Heart right ventricle (tissue), 16 donors: ENCODE results near the gene ARHGAP33. TPM values are rescaled to one million over a fixed set of nuclear protein-coding genes. Genes with fewer than 3 reads are reported as not detected.
"Not testable (repeated sequence)": the region's sequence is repeated elsewhere in the genome, so short reads cannot be mapped to it uniquely, and the experiment has no call there.

Source experiments
- ATAC-seq, 8 donors: fragments of 200-7000 bp; cut with Tn5 transposase; one replicate each; pipeline ENCODE4 v1.9.1; 2020; ENCODE audit warnings: mild to moderate bottlenecking in 8 of 8, moderate library complexity in 8 of 8, moderate number of reproducible peaks in 1 of 8
- DNase-seq, 2 donors: peaks; one replicate each; pipeline ENCODE4 v3.0.0-alpha.2; 2020
- H3K27ac ChIP-seq, 10 donors: fragments of 200-600 bp; sonication (generic) in 2 of 10; one replicate each; pipeline versions ENCODE4 v1.5.0 to v1.8.0; 2020 to 2022; ENCODE audit warnings: mild to moderate bottlenecking in 3 of 10
- H3K27me3 ChIP-seq, 7 donors: fragments of 200-600 bp; one replicate each; pipeline ENCODE4 v1.8.0; 2021 to 2022; ENCODE audit warnings: mild to moderate bottlenecking in 2 of 7
- H3K36me3 ChIP-seq, 9 donors: fragments of 200-600 bp; sonication (generic) in 1 of 9; one replicate each; pipeline versions ENCODE4 v1.5.0 to v1.8.0; 2020 to 2022; ENCODE audit warnings: mild to moderate bottlenecking in 2 of 9
- H3K4me1 ChIP-seq, 9 donors: fragments of 200-600 bp; sonication (generic) in 1 of 9; one replicate each; pipeline versions ENCODE4 v1.5.0 to v1.8.0; 2020 to 2022; ENCODE audit warnings: mild to moderate bottlenecking in 4 of 9
- H3K4me3 ChIP-seq, 10 donors: fragments of 200-600 bp; sonication (generic) in 2 of 10; one replicate each; pipeline versions ENCODE4 v1.5.0 to v1.8.0; 2020 to 2022; ENCODE audit warnings: mild to moderate bottlenecking in 7 of 10, moderate library complexity in 2 of 10
- H3K9me3 ChIP-seq, 11 donors: fragments of 200-600 bp in 10 of 11; sonication (generic) in 2 of 11; one replicate each; pipeline versions ENCODE4 v1.5.0 to v1.8.0; 2013 to 2022; ENCODE audit warnings: mild to moderate bottlenecking in 2 of 11, control low read depth in 1 of 11, moderate library complexity in 1 of 11
- WGBS, 2 donors: extraction: QIAGEN DNeasy Blood & Tissue Kit; methylation state at CpG; one replicate each; pipeline ENCODE4 v1.1.7; 2013; ENCODE audit warnings: inconsistent platforms in 1 of 2; 5-methylcytosine and 5-hydroxymethylcytosine counted together
- intact Hi-C, 10 donors: fragments of 100-400 bp; cut with DNase I; formaldehyde crosslinking; loops; one replicate each; pipeline versions ENCODE4 v1.11.1 to v1.14.2; 2022
- polyA plus RNA-seq, 2 donors: library from polyadenylated mRNA; stranded (reverse); fragments of 200-250 nt; gene quantifications; one replicate each; pipeline ENCODE4 v1.2.3, GENCODE V29; 2013
- total RNA-seq, 10 donors: library from RNA; stranded (reverse); fragmentation: NEBNext Ultra II Directional in 3 of 10; extraction: Animal tissue kit (Norgen Biotek cat#: 25700) in 3 of 10; gene quantifications; one replicate each; pipeline versions ENCODE4 v1.2.1 to v1.2.4, GENCODE V29; 2021 to 2023
- TF ChIP-seq, protein P1 (sequence below), 9 donors: fragments of 200-600 bp; sonication (generic) in 2 of 9; IDR thresholded peaks; one replicate each; pipeline versions ENCODE4 v1.5.0 to v1.8.0; 2021 to 2022; ENCODE audit warnings: antibody characterized with exemption in 9 of 9, mild to moderate bottlenecking in 5 of 9, moderate library complexity in 1 of 9
- donor health status: Arrhythmogenic right ventricular cardiomyopathy.
- donor health status: ischemic (EF 13 %, LVEDD 7.1; RV severe dilation, severe dysfunction).
- donor health status: healthy with polysubstance abuse.
- donor health status: DM: no; HTN: yes; CAD: no.
- donor health status: DM: no; HTN: no; CAD: no.
- donor health status: ischemic (EF 25% LVEDD 6.9; RV normal size, moderate dysfunction).
- donor health status: ischemic (EF 25% LVEDD 5.7; RV mildly dilated, moderate dysfunction).
- donor health status: healthy.
- donor health status: DM: yes; HTN: yes; CAD: no.
- donor health status: Ischemic cardiomyopathy.
- donor health status: ischemic (EF 35%, LVEDD 5.7; RV mildly dilated, moderate dysfunction).
- donor health status: nonischemic (EF 11% LVEDD 7.7; RV severe dilation, severe dysfunction).
- donor health status: DM: yes; HTN: yes; CAD: no.
- donor health status: PGD.
- donor health status: ischemic (EF 29% LVEDD 5.4; RV normal size, mild dysfunction).
- donor health status: nonischemic (EF 23%, LVEDD 6.1; RV moderate dilation, normal function).

Gene ARHGAP33
- total and polyA plus RNA-seq, 12 donors, result 1.3 to 10.1 (median 5.6) TPM

DNA sequence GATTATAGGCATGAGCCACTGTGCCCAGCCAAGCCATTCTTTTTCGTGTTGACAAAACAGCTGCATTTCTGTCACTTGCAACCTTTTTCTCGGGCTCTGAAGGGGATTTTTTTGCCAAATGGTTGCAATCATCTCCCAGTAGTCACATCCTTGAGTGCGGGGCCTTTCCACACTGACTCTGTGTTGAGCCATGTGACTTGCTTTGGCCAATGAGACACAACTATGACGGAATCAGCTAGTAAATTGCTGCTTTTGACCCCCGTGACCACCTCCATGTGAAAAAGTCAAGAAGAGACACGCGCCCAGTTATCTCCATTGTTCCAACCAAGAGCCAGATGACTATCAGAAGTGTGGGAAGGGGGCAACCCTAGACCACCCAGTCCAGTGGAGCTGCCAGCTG is 58.6 kb downstream of the ARHGAP33 start:
- no peak overlapping the region for H3K4me3 ChIP-seq
- peaks cover 0 to 11% (median 5%) of the 10 kb centered on the region in 11 donors for H3K9me3 ChIP-seq
- TF ChIP-seq, protein P1, sequence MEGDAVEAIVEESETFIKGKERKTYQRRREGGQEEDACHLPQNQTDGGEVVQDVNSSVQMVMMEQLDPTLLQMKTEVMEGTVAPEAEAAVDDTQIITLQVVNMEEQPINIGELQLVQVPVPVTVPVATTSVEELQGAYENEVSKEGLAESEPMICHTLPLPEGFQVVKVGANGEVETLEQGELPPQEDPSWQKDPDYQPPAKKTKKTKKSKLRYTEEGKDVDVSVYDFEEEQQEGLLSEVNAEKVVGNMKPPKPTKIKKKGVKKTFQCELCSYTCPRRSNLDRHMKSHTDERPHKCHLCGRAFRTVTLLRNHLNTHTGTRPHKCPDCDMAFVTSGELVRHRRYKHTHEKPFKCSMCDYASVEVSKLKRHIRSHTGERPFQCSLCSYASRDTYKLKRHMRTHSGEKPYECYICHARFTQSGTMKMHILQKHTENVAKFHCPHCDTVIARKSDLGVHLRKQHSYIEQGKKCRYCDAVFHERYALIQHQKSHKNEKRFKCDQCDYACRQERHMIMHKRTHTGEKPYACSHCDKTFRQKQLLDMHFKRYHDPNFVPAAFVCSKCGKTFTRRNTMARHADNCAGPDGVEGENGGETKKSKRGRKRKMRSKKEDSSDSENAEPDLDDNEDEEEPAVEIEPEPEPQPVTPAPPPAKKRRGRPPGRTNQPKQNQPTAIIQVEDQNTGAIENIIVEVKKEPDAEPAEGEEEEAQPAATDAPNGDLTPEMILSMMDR (IDR thresholded peaks at IDR 0.05), result no peak
- ATAC-seq, result no peak
- DNase-seq, result no peak
- intact Hi-C loops, result no loop called here
- H3K27me3 ChIP-seq, result peaks cover 0 to 48% (median 24%) of the 10 kb centered on the region in 7 donors
- H3K36me3 ChIP-seq, result no peaks in the 10 kb centered on the region
- WGBS, 2 donors, result 50 to 52% methylated on average over 7 of the region's 7 CpGs
- H3K4me1 ChIP-seq, result no peaks in the 10 kb centered on the region
- no peak overlapping the region for H3K27ac ChIP-seq

DNA sequence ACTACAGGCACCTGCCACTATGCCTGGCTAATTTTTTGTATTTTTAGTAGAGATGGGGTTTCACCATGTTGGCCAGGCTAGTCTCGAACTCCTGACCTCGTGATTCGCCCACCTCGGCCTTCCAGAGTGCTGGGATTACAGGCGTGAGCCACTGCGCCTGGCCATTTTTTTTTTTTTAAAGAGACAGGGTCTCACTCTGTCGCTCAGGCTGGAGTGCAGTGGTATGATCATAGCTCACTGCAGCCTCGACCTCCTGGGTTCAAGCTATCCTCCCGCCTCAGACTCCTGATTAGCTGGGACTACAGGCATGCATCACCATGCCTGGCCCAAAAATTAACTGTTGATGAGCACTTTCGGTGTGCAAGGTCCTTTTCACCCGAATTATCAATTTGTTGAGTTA is 60.7 kb downstream of the ARHGAP33 start:
- ATAC-seq, DNase-seq, H3K27ac ChIP-seq, H3K36me3 ChIP-seq, H3K4me3 ChIP-seq, intact Hi-C loops, H3K4me1 ChIP-seq: not testable (repeated sequence)
- peaks cover 0 to 48% (median 18%) of the 10 kb centered on the region in 7 donors for H3K27me3 ChIP-seq
- WGBS, 2 donors, result 56 to 61% methylated on average over 11 of the region's 11 CpGs
- H3K9me3 ChIP-seq, result peaks cover 0 to 23% (median 8%) of the 10 kb centered on the region in 11 donors

Other genes starting within 250 kb of the ARHGAP33 start
- gene SBSN, start 247.3 kb upstream of the ARHGAP33 start, total RNA-seq, result not detected
- gene SBSN, start 247.3 kb upstream of the ARHGAP33 start, polyA plus RNA-seq, result under 1 TPM in 1 of 2 donors, not detected in 1; 0.20 TPM
- gene GAPDHS, start 242.1 kb upstream of the ARHGAP33 start, total RNA-seq, result not detected
- not detected for gene GAPDHS, start 242.1 kb upstream of the ARHGAP33 start, polyA plus RNA-seq
- gene TMEM147, start 229.9 kb upstream of the ARHGAP33 start, total RNA-seq, result 100 to 1,000 TPM in 3 of 10 donors, 10 to 100 TPM in 7; 62.8 to 103 (median 74.7) TPM
- gene TMEM147, start 229.9 kb upstream of the ARHGAP33 start, polyA plus RNA-seq, result 100 to 1,000 TPM in 1 of 2 donors, 10 to 100 TPM in 1; 78.0 to 229 TPM
- gene ATP4A, start 211.9 kb upstream of the ARHGAP33 start, total RNA-seq, result not detected
- gene ATP4A, start 211.9 kb upstream of the ARHGAP33 start, polyA plus RNA-seq, result not detected
- not detected for gene PMIS2, start 189.4 kb upstream of the ARHGAP33 start, total RNA-seq
- not detected for gene PMIS2, start 189.4 kb upstream of the ARHGAP33 start, polyA plus RNA-seq
- gene HAUS5, start 162.8 kb upstream of the ARHGAP33 start, total RNA-seq, result 1 to 10 TPM; 3.2 to 9.3 (median 4.7) TPM
- gene HAUS5, start 162.8 kb upstream of the ARHGAP33 start, polyA plus RNA-seq, result 10 to 100 TPM in 1 of 2 donors, 1 to 10 TPM in 1; 4.3 to 14.1 TPM
- gene RBM42, start 146.5 kb upstream of the ARHGAP33 start, total RNA-seq, result 10 to 100 TPM; 43.5 to 57.8 (median 53.2) TPM
- 10 to 100 TPM; 76.3 to 93.1 TPM for gene RBM42, start 146.5 kb upstream of the ARHGAP33 start, polyA plus RNA-seq
- under 1 TPM in 4 of 10 donors, not detected in 6; 0.26 to 0.55 (median 0.28) TPM for gene ETV2, start 133.8 kb upstream of the ARHGAP33 start, total RNA-seq
- gene ETV2, start 133.8 kb upstream of the ARHGAP33 start, polyA plus RNA-seq, result 1 to 10 TPM in 1 of 2 donors, under 1 TPM in 1; 0.59 to 1.5 TPM
- gene COX6B1, start 127.2 kb upstream of the ARHGAP33 start, total RNA-seq, result 1,000 to 10,000 TPM; 1,085 to 1,585 (median 1,381) TPM
- 1,000 to 10,000 TPM; 2,189 to 5,346 TPM for gene COX6B1, start 127.2 kb upstream of the ARHGAP33 start, polyA plus RNA-seq
- gene UPK1A, start 109.0 kb upstream of the ARHGAP33 start, total RNA-seq, result under 1 TPM in 1 of 10 donors, not detected in 9; 0.38 TPM
- gene UPK1A, start 109.0 kb upstream of the ARHGAP33 start, polyA plus RNA-seq, result under 1 TPM in 1 of 2 donors, not detected in 1; 0.03 TPM
- gene ZBTB32, start 71.0 kb upstream of the ARHGAP33 start, total RNA-seq, result under 1 TPM in 1 of 10 donors, not detected in 9; 0.12 TPM
- under 1 TPM in 1 of 2 donors, not detected in 1; 0.03 TPM for gene ZBTB32, start 71.0 kb upstream of the ARHGAP33 start, polyA plus RNA-seq
- 10 to 100 TPM; 10.8 to 19.2 (median 14.6) TPM for gene KMT2B, start 57.6 kb upstream of the ARHGAP33 start, total RNA-seq
- gene KMT2B, start 57.6 kb upstream of the ARHGAP33 start, polyA plus RNA-seq, result 10 to 100 TPM; 15.0 to 28.7 TPM
- gene IGFLR1, start 33.1 kb upstream of the ARHGAP33 start, total RNA-seq, result 10 to 100 TPM in 1 of 10 donors, 1 to 10 TPM in 9; 1.1 to 17.1 (median 2.3) TPM
- gene IGFLR1, start 33.1 kb upstream of the ARHGAP33 start, polyA plus RNA-seq, result 10 to 100 TPM in 1 of 2 donors, 1 to 10 TPM in 1; 6.6 to 13.3 TPM
- 10 to 100 TPM; 17.4 to 35.1 (median 20.3) TPM for gene U2AF1L4, start 30.1 kb upstream of the ARHGAP33 start, total RNA-seq
- gene U2AF1L4, start 30.1 kb upstream of the ARHGAP33 start, polyA plus RNA-seq, result 10 to 100 TPM; 11.5 to 57.7 TPM
- 10 to 100 TPM; 34.8 to 70.7 (median 44.9) TPM for gene PSENEN, start 29.9 kb upstream of the ARHGAP33 start, total RNA-seq
- gene PSENEN, start 29.9 kb upstream of the ARHGAP33 start, polyA plus RNA-seq, result 100 to 1,000 TPM in 1 of 2 donors, 10 to 100 TPM in 1; 69.3 to 149 TPM
- 1 to 10 TPM; 4.0 to 9.3 (median 4.8) TPM for gene LIN37, start 27.0 kb upstream of the ARHGAP33 start, total RNA-seq
- 10 to 100 TPM; 25.2 to 29.4 TPM for gene LIN37, start 27.0 kb upstream of the ARHGAP33 start, polyA plus RNA-seq
- gene HSPB6, start 18.5 kb upstream of the ARHGAP33 start, total RNA-seq, result 1,000 to 10,000 TPM in 5 of 10 donors, 100 to 1,000 TPM in 5; 448 to 1,269 (median 1,031) TPM
- gene HSPB6, start 18.5 kb upstream of the ARHGAP33 start, polyA plus RNA-seq, result 100 to 1,000 TPM; 387 to 822 TPM
- gene PROSER3, start 17.4 kb upstream of the ARHGAP33 start, total RNA-seq, result 10 to 100 TPM in 5 of 10 donors, 1 to 10 TPM in 5; 7.0 to 14.7 (median 9.7) TPM
- gene PROSER3, start 17.4 kb upstream of the ARHGAP33 start, polyA plus RNA-seq, result 1 to 10 TPM; 5.5 to 9.7 TPM
- not detected for gene PRODH2, start 37.3 kb downstream of the ARHGAP33 start, total RNA-seq
- gene PRODH2, start 37.3 kb downstream of the ARHGAP33 start, polyA plus RNA-seq, result not detected
- under 1 TPM in 2 of 10 donors, not detected in 8; 0.07 to 0.12 TPM for gene NPHS1, start 76.9 kb downstream of the ARHGAP33 start, total RNA-seq
- not detected for gene NPHS1, start 76.9 kb downstream of the ARHGAP33 start, polyA plus RNA-seq
- gene KIRREL2, start 81.3 kb downstream of the ARHGAP33 start, total RNA-seq, result under 1 TPM in 2 of 10 donors, not detected in 8; 0.12 to 0.35 TPM
- gene KIRREL2, start 81.3 kb downstream of the ARHGAP33 start, polyA plus RNA-seq, result not detected
- gene APLP1, start 93.0 kb downstream of the ARHGAP33 start, total RNA-seq, result 10 to 100 TPM; 13.6 to 63.5 (median 26.0) TPM
- 10 to 100 TPM in 1 of 2 donors, 1 to 10 TPM in 1; 2.7 to 24.2 TPM for gene APLP1, start 93.0 kb downstream of the ARHGAP33 start, polyA plus RNA-seq
- 1 to 10 TPM in 9 of 10 donors, under 1 TPM in 1; 0.66 to 7.8 (median 3.7) TPM for gene NFKBID, start 125.0 kb downstream of the ARHGAP33 start, total RNA-seq
- 1 to 10 TPM; 2.3 to 4.8 TPM for gene NFKBID, start 125.0 kb downstream of the ARHGAP33 start, polyA plus RNA-seq
- 10 to 100 TPM in 1 of 10 donors, 1 to 10 TPM in 9; 1.7 to 22.8 (median 4.5) TPM for gene HCST, start 127.0 kb downstream of the ARHGAP33 start, total RNA-seq
- gene HCST, start 127.0 kb downstream of the ARHGAP33 start, polyA plus RNA-seq, result 10 to 100 TPM; 10.6 to 17.6 TPM
- gene TYROBP, start 132.7 kb downstream of the ARHGAP33 start, total RNA-seq, result 100 to 1,000 TPM in 1 of 10 donors, 10 to 100 TPM in 6, 1 to 10 TPM in 3; 8.4 to 122 (median 18.2) TPM
- gene TYROBP, start 132.7 kb downstream of the ARHGAP33 start, polyA plus RNA-seq, result 10 to 100 TPM; 23.9 to 60.9 TPM
- 1 to 10 TPM; 3.4 to 9.6 (median 5.8) TPM for gene LRFN3, start 160.8 kb downstream of the ARHGAP33 start, total RNA-seq
- 1 to 10 TPM; 3.7 to 8.2 TPM for gene LRFN3, start 160.8 kb downstream of the ARHGAP33 start, polyA plus RNA-seq
- 10 to 100 TPM in 5 of 10 donors, 1 to 10 TPM in 5; 7.3 to 13.4 (median 10.2) TPM for gene SDHAF1, start 219.6 kb downstream of the ARHGAP33 start, total RNA-seq
- 10 to 100 TPM in 1 of 2 donors, 1 to 10 TPM in 1; 7.7 to 26.6 TPM for gene SDHAF1, start 219.6 kb downstream of the ARHGAP33 start, polyA plus RNA-seq
- gene SYNE4, start 233.2 kb downstream of the ARHGAP33 start, total RNA-seq, result under 1 TPM in 3 of 10 donors, not detected in 7; 0.26 to 0.62 (median 0.42) TPM
- gene SYNE4, start 233.2 kb downstream of the ARHGAP33 start, polyA plus RNA-seq, result under 1 TPM; 0.29 to 0.37 TPM
- gene ALKBH6, start 238.6 kb downstream of the ARHGAP33 start, total RNA-seq, result 10 to 100 TPM in 6 of 10 donors, 1 to 10 TPM in 4; 7.9 to 12.4 (median 10.2) TPM
- 10 to 100 TPM; 16.2 to 18.9 TPM for gene ALKBH6, start 238.6 kb downstream of the ARHGAP33 start, polyA plus RNA-seq